GM12874 (cell line): Measurements from ENCODE around the gene SGSM1.

Experiments used
- CTCF ChIP-seq: IDR thresholded peaks from 2 replicates; pipeline ENCODE4 v1.5.1; 2011; ENCODE audit warnings: low read depth, mild to moderate bottlenecking, control low read depth, low read length, moderate library complexity; ENCODE audit not compliant: insufficient read depth

SGSM1 gene

DNA sequence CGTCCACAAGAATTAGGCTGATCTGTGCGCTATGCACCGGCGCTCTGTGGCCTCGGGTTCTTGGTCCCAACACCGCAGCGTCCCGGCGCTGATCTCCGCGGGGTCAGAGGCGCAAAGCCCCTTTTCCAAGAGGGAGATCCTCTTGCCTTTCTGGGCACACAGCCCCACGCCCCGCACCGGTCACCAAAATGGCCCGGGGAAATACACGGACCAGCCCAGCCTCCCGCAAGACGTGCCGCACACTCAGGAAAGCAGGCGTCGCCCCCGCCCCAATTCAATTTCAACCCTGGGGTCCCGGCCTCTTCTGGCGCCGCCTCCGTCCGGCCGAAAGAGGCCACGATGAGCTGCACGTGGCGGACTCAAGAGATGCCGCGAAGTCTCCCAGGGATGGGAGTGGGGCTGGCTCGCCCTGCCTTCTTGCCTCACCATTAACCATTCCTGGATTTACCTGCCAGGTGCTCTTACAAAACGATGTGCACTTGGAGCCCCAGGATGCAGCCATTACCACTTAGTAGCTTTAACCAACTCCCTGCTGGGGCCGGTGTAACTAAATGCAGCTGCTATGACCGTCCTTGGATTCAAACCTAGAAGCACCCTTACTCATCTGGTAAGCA is 42.0 kb upstream of the SGSM1 start:
- no peak for TF ChIP-seq CTCF

GRCh38 chr22:24765166-24765565 is 40.8 kb upstream of the SGSM1 start:
- TF ChIP-seq CTCF, result no peak

- peak; percentile 63 for TF ChIP-seq CTCF
Observed at GRCh38 chr22:24768537-24769374, 37.3 kb upstream of the SGSM1 start.

DNA sequence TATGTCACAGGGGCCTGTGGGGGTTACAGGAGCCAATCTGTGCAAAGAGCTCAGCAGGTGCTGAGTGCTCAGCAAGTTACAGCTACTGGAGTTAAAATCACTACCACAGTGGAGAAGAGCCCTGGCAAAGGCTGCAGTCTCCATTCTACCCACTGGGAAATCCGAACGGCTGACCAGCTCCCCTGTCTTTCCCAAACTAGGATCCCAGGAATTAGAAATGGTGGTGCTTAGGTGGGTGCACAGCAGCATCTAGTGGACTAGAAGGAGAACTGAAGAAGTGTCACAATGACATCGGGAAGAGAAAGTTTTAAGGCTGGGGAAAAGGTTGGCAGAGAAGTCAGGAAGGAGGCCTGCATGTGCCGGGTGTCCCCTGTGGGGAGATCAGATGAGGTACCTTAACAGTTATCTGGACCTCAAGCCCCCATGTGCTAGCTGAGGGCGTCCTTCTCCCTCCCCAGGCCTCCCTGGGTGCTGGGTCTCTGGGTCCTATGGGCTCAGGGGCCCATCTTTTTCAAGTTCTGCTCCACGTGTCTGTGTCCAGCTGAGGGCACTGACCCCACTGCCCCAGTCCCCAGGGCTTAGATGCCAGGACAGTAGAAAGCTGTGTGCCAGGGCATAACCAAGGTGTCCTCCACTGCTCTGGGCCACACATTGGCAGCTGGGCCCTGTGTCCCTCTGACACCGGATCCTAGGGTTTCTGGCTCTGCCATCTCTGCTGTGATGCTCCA is 33.4 kb upstream of the SGSM1 start:
- peak; percentile 49; the same call in 1 of the 2 replicates for TF ChIP-seq CTCF

DNA sequence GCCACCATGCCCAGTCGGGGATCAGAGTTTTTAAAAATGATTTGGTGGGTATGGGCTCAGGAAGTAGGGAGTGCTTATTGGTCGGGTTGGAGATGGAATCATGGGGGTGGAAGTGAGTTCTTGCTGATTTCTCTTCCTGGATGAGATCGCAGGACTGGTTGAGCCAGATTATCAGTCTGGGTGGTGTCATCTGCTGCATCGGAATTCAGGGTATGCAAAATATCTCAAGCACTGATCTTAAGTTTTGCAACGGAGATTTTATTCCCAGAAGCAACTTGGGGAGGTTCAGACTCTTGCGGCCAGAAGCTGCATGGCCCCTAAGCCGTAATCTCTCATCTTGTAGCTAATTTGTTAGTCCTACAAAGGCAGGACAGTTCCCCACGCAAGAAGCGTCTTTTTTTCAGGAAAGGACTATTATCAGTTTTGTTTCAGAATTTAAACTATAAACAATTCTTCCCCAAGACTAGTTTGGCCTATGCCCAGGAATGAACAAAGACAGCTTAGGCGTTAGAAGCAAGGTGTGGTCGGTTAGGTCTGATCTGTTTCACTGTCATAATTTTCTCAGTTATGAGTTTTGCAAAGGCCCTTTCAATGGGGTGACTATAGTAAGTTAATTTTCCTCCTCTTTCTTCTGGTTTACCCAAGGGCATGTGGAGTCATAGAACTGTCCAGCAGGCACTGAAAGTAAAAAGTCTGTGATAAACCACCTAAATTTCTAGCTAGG is 30.1 kb upstream of the SGSM1 start:
- no peak for TF ChIP-seq CTCF

DNA sequence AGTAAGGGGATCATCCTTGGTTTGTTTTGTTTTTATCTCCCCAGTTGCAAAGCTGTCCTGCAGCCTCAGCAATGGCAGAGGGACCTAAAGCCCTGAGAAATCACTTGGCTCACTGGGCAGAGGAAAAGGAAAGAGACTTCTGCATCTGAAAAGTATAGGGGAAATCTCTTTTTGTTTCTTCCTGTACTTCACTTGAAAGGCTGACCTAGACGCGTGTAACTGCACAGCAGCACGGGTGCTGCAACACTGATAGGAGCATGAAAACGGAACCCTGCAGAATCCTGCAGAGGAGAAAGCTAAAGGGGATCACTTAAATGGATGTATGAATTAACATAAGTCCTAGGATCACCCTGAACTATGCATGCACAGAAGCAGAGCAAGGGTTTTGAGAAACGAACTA is 29.5 kb upstream of the SGSM1 start:
- TF ChIP-seq CTCF, result no peak

DNA sequence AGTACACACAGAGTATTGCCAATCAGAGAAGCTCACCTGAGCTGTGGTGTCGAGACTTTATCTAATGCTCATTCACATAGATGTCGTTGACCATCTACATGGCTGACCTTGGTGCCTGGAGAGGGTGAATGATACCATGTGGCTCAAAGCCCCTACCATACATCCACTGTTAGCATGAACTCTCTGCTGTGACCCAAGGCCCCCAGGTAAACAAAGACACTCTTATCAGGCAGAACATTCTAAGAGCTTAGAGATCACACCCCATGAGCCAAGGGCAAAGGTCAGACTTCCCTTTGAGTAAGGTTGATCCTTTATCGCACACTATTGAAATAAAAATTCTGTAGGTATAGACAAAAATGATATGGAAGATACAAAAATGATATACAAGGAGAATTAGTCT is 16.5 kb upstream of the SGSM1 start:
- TF ChIP-seq CTCF, result no peak
